ENCODE measurements around the gene NLRC5.

Gene NLRC5

DNA sequence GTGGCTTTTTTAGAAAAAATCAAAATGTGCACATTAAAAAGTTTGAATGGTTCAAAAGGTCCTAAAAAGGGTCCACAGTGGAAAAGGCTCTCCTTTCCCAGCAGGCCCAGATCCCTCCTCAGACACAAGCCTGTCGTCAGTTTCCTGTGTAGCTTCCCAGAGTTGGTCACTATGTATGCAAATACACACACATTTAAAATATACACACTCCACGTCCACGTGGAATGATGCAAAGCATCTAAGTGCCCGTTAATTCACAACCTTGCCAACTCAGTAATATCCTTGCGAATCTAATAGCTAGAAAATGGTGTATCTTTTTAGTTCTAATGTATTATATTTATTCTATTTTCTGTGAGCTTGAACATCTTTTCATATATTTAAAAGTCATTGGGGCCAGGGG is 17.7 kb downstream of the NLRC5 start:
- no peaks in the 10 kb centered on the region for H4K20me1 ChIP-seq (ENCODE audit: control insufficient read depth, insufficient read depth, low read depth, low read length)
- H3K27ac ChIP-seq (ENCODE audit: low read depth, low read length): no peak overlapping the region
- no peaks in the 10 kb centered on the region for H3K9me3 ChIP-seq (ENCODE audit: control insufficient read depth, insufficient read depth, low read length)
- H3K4me2 ChIP-seq (ENCODE audit: low read length): peak overlapping the region; percentile 40
- no peak for TF ChIP-seq EZH2phosphoT487 (IDR thresholded peaks at IDR 0.05; ENCODE audit: borderline replicate concordance, low read length)
- TF ChIP-seq, protein P1, sequence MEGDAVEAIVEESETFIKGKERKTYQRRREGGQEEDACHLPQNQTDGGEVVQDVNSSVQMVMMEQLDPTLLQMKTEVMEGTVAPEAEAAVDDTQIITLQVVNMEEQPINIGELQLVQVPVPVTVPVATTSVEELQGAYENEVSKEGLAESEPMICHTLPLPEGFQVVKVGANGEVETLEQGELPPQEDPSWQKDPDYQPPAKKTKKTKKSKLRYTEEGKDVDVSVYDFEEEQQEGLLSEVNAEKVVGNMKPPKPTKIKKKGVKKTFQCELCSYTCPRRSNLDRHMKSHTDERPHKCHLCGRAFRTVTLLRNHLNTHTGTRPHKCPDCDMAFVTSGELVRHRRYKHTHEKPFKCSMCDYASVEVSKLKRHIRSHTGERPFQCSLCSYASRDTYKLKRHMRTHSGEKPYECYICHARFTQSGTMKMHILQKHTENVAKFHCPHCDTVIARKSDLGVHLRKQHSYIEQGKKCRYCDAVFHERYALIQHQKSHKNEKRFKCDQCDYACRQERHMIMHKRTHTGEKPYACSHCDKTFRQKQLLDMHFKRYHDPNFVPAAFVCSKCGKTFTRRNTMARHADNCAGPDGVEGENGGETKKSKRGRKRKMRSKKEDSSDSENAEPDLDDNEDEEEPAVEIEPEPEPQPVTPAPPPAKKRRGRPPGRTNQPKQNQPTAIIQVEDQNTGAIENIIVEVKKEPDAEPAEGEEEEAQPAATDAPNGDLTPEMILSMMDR (IDR thresholded peaks at IDR 0.05; ENCODE audit: low read depth, low read length, poor library complexity, severe bottlenecking): no peak
- H3K36me3 ChIP-seq (ENCODE audit: control insufficient read depth, low read length): no peaks in the 10 kb centered on the region
- H3K79me2 ChIP-seq (ENCODE audit: control insufficient read depth, low read length): no peaks in the 10 kb centered on the region
- H3K27me3 ChIP-seq (ENCODE audit: control insufficient read depth, low read length): no peaks in the 10 kb centered on the region
- peaks cover 10% of the 10 kb centered on the region; the same call in 1 of the 2 replicates for H3F3A ChIP-seq (ENCODE audit: control insufficient read depth, insufficient read depth)
- no peak overlapping the region for H3K4me3 ChIP-seq (ENCODE audit: low read length)
- no peaks in the 10 kb centered on the region for H3K9me2 ChIP-seq (replicated peaks; ENCODE audit: control insufficient read depth, low read length)
- peaks cover 75% of the 10 kb centered on the region for H3K4me1 ChIP-seq (ENCODE audit: control insufficient read depth, low read length)

DNA sequence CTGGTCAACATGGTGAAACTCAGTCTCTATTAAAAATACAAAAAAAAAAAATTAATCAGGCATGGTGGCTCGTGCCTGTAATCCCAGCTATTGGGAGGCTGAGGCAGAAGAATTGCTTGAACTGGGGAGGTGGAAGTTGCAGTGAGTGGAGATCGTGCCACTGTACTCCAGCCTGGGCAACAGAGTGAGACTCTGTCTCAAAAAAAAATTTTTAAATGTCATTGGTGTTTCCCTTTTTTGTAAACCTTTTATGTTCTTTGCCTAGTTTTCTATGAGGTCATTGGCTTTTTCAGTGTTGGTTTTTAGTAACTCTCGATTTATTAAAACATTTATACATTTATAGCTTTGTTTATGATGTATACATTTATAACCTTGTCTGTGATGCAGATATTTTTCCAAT is 18.2 kb downstream of the NLRC5 start:
- peaks cover 75% of the 10 kb centered on the region for H3K4me1 ChIP-seq (ENCODE audit: control insufficient read depth, low read length)
- peaks cover 10% of the 10 kb centered on the region; the same call in 1 of the 2 replicates for H3F3A ChIP-seq (ENCODE audit: control insufficient read depth, insufficient read depth)
- H3K27ac ChIP-seq (ENCODE audit: low read depth, low read length): no peak overlapping the region
- no peaks in the 10 kb centered on the region for H3K9me3 ChIP-seq (ENCODE audit: control insufficient read depth, insufficient read depth, low read length)
- no peak overlapping the region for H3K4me3 ChIP-seq (ENCODE audit: low read length)
- no peaks in the 10 kb centered on the region for H3K36me3 ChIP-seq (ENCODE audit: control insufficient read depth, low read length)
- H4K20me1 ChIP-seq (ENCODE audit: control insufficient read depth, insufficient read depth, low read depth, low read length): no peaks in the 10 kb centered on the region
- peak overlapping the region; percentile 40 for H3K4me2 ChIP-seq (ENCODE audit: low read length)
- no peaks in the 10 kb centered on the region for H3K9me2 ChIP-seq (replicated peaks; ENCODE audit: control insufficient read depth, low read length)
- H3K27me3 ChIP-seq (ENCODE audit: control insufficient read depth, low read length): no peaks in the 10 kb centered on the region
- TF ChIP-seq, protein P1 (IDR thresholded peaks at IDR 0.05; ENCODE audit: low read depth, low read length, poor library complexity, severe bottlenecking): no peak
- TF ChIP-seq EZH2phosphoT487 (IDR thresholded peaks at IDR 0.05; ENCODE audit: borderline replicate concordance, low read length): no peak
- H3K79me2 ChIP-seq (ENCODE audit: control insufficient read depth, low read length): no peaks in the 10 kb centered on the region

DNA sequence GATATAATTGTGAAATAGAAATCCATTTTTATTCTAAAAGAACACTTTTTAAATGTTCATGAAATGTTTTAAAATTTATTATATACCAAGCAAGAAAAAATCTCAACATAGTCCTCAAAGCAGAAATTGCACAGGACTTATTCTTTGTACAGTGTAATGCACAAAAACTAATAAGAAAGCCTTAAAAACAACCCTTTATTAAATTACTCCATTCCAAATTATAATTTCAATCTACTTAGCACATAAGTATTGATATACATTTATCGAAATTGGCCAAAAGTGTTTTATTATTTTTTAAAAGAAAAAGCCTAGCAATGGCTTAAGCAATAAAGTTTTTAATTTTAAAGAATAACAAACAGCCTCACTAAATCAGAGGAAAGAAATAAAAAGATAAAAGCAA is 19.1 kb downstream of the NLRC5 start:
- Histone ChIP-seq H3K4me2 (ENCODE audit: low read length) (no peak overlapping the region), H3K36me3 (ENCODE audit: control insufficient read depth, low read length) (no peaks in the 10 kb centered on the region), H3K4me3 (ENCODE audit: low read length) (no peak overlapping the region), H4K20me1 (ENCODE audit: control insufficient read depth, insufficient read depth, low read depth, low read length) (no peaks in the 10 kb centered on the region), H3K4me1 (ENCODE audit: control insufficient read depth, low read length) (peaks cover 72% of the 10 kb centered on the region), H3K79me2 (ENCODE audit: control insufficient read depth, low read length) (no peaks in the 10 kb centered on the region), H3K9me3 (ENCODE audit: control insufficient read depth, insufficient read depth, low read length) (no peaks in the 10 kb centered on the region), H3F3A (ENCODE audit: control insufficient read depth, insufficient read depth) (peaks cover 10% of the 10 kb centered on the region; the same call in 1 of the 2 replicates), H3K27me3 (ENCODE audit: control insufficient read depth, low read length) (no peaks in the 10 kb centered on the region), H3K27ac (ENCODE audit: low read depth, low read length) (no peak overlapping the region), H3K9me2 (replicated peaks; ENCODE audit: control insufficient read depth, low read length) (no peaks in the 10 kb centered on the region)
- no peak for TF ChIP-seq EZH2phosphoT487 (IDR thresholded peaks at IDR 0.05; ENCODE audit: borderline replicate concordance, low read length)
- TF ChIP-seq, protein P1 (IDR thresholded peaks at IDR 0.05; ENCODE audit: low read depth, low read length, poor library complexity, severe bottlenecking): no peak

Data from DOHH2 (cell line).